Neural cell (in vitro differentiated cells): Measurements from ENCODE around the gene VAV3. TPM values are rescaled to one million over a fixed set of nuclear protein-coding genes. Genes with fewer than 3 reads are reported as not detected.

Source experiments
- H2AFZ ChIP-seq: fragments of 200-600, 300-800 bp; sonication (generic), shearing (Covaris generic); 2 replicates; pipeline ENCODE4 v1.6.0; 2014; ENCODE audit warnings: low read depth, mild to moderate bottlenecking, antibody characterized with exemption, low read length, moderate library complexity
- H3F3A ChIP-seq: fragments of 200-600 bp; shearing (Covaris generic); 2 replicates; pipeline ENCODE4 v1.6.1; 2016; ENCODE audit warnings: mild to moderate bottlenecking, moderate library complexity, mixed read lengths, antibody characterized with exemption, low read length; ENCODE audit not compliant: insufficient read depth, poor library complexity, severe bottlenecking
- H3K27ac ChIP-seq: fragments of 200-600, 300-800 bp; sonication (generic), shearing (Covaris generic); 2 replicates; pipeline ENCODE4 v1.5.1; 2014; ENCODE audit warnings: mild to moderate bottlenecking, low read length, moderate library complexity
- H3K27me3 ChIP-seq: fragments of 300-800, 200-600 bp; sonication (generic), shearing (Covaris generic); 2 replicates; pipeline ENCODE4 v1.6.0; 2014; ENCODE audit warnings: mild to moderate bottlenecking, low read depth, low read length, moderate library complexity; ENCODE audit not compliant: insufficient read depth
- H3K36me3 ChIP-seq: fragments of 300-800, 200-600 bp; sonication (generic), shearing (Covaris generic); 2 replicates; pipeline ENCODE4 v1.5.1; 2014; ENCODE audit warnings: mild to moderate bottlenecking, antibody characterized with exemption, low read length, moderate library complexity; ENCODE audit not compliant: insufficient read depth
- H3K4me2 ChIP-seq: fragments of 300-800, 200-600 bp; sonication (generic), shearing (Covaris generic); 2 replicates; pipeline ENCODE4 v1.6.0; 2014; ENCODE audit warnings: mild to moderate bottlenecking, low read length
- H3K4me3 ChIP-seq: fragments of 300-800, 200-600 bp; sonication (generic), shearing (Covaris generic); 2 replicates; pipeline ENCODE4 v1.5.1; 2014; ENCODE audit warnings: mild to moderate bottlenecking, low read length, moderate library complexity
- H3K79me2 ChIP-seq: fragments of 200-600 bp; shearing (Covaris generic); replicated peaks from 2 replicates; pipeline ENCODE4 v1.6.0; 2014; ENCODE audit warnings: mild to moderate bottlenecking, low read length, moderate library complexity; ENCODE audit not compliant: insufficient read depth
- H3K9ac ChIP-seq: fragments of 300-800, 200-600 bp; sonication (generic), shearing (Covaris generic); 2 replicates; pipeline ENCODE4 v1.6.1; 2016; ENCODE audit warnings: mild to moderate bottlenecking, low read length, mixed read lengths
- H3K9me2 ChIP-seq: fragments of 200-600 bp; shearing (Covaris generic); 2 replicates; pipeline ENCODE4 v1.6.1; 2016; ENCODE audit warnings: mild to moderate bottlenecking, low read length, mixed read lengths; ENCODE audit not compliant: insufficient read depth
- H3K9me3 ChIP-seq: fragments of 200-600, 300-800 bp; sonication (generic), shearing (Covaris generic); 2 replicates; pipeline ENCODE4 v1.6.1; 2016; ENCODE audit warnings: mild to moderate bottlenecking, mixed run types, low read length, moderate library complexity, mixed read lengths
- H4K20me1 ChIP-seq: fragments of 200-600 bp; shearing (Covaris generic); 2 replicates; pipeline ENCODE4 v1.6.1; 2016; ENCODE audit warnings: mild to moderate bottlenecking, mixed run types; ENCODE audit not compliant: insufficient read depth
- CTCF ChIP-seq: fragments of 450-650 bp; IDR thresholded peaks from 2 replicates; pipeline ENCODE4 v1.5.1; 2014; ENCODE audit warnings: antibody characterized with exemption, mild to moderate bottlenecking, moderate library complexity; ENCODE audit not compliant: poor library complexity, severe bottlenecking
- EP300 ChIP-seq: fragments of 450-650 bp; conservative IDR thresholded peaks from 2 replicates; pipeline ENCODE4 v1.6.1; 2014; ENCODE audit warnings: antibody characterized with exemption, mild to moderate bottlenecking, moderate library complexity; ENCODE audit not compliant: poor library complexity, severe bottlenecking
- EZH2 ChIP-seq: fragments of 200-600, 300-800 bp; shearing (Covaris generic), sonication (generic); IDR thresholded peaks from 2 replicates; pipeline ENCODE4 v1.6.1; 2014; ENCODE audit warnings: antibody characterized with exemption, low read length, borderline replicate concordance, mild to moderate bottlenecking; ENCODE audit not compliant: insufficient read depth, poor library complexity, severe bottlenecking
- MXI1 ChIP-seq: fragments of 450-650 bp; conservative IDR thresholded peaks from 2 replicates; pipeline ENCODE4 v1.6.1; 2014; ENCODE audit warnings: antibody characterized with exemption, mild to moderate bottlenecking; ENCODE audit not compliant: poor library complexity, severe bottlenecking
- POLR2AphosphoS5 ChIP-seq: IDR thresholded peaks from 2 replicates; pipeline ENCODE4 v1.6.1; 2012
- RAD21 ChIP-seq: fragments of 450-650 bp; conservative IDR thresholded peaks from 2 replicates; pipeline ENCODE4 v1.6.1; 2014; ENCODE audit warnings: antibody characterized with exemption, mild to moderate bottlenecking, moderate library complexity
- REST ChIP-seq: IDR thresholded peaks from 2 replicates; pipeline ENCODE4 v1.6.1; 2012; ENCODE audit warnings: borderline replicate concordance
- SMC3 ChIP-seq: fragments of 450-650 bp; conservative IDR thresholded peaks from 2 replicates; pipeline ENCODE4 v1.6.1; 2014; ENCODE audit warnings: antibody characterized with exemption, mild to moderate bottlenecking, moderate library complexity; ENCODE audit not compliant: poor library complexity
- TAF1 ChIP-seq: IDR thresholded peaks from 2 replicates; pipeline ENCODE4 v1.6.1; 2012; ENCODE audit warnings: low read depth
- polyA plus RNA-seq: library from polyadenylated mRNA; depleted of rRNA; stranded (reverse); fragments of >200 nt; gene quantifications from 2 replicates; pipeline ENCODE4 v1.2.3, GENCODE V29; 2014

The VAV3 gene
- polyA plus RNA-seq, 1 donor from 2014 or later: 7.6 TPM

DNA sequence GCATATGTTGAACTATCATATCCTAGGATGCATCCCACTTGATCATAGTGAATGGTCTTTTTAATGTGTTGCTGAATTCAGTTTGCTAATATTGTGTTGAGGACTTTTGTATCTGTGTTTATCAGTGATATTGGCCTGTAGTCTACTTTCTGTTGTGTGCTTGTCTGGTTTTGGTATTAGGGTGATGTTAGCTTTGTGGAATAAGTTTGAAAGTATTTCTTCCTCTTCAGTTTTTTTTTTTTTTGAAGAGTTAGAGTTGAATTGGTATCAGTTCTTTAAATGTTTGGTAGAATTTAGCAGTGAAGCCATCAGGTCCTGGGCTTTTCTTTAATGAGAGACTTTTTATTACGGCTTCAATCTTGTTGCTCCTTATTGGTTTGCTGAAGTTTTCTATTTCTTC lies 162.3 kb downstream of the VAV3 start:
- Histone ChIP-seq H3F3A (no peaks in the 10 kb centered on the region), H4K20me1 (no peaks in the 10 kb centered on the region), H2AFZ (no peak overlapping the region), H3K4me3 (no peak overlapping the region), H3K27me3 (no peaks in the 10 kb centered on the region), H3K9me2 (no peaks in the 10 kb centered on the region), H3K79me2 (no peaks in the 10 kb centered on the region), H3K9me3 (peaks cover 4% of the 10 kb centered on the region), H3K9ac (no peak overlapping the region), H3K27ac (no peak overlapping the region), H3K36me3 (no peaks in the 10 kb centered on the region), H3K4me2 (no peak overlapping the region)
- TF ChIP-seq SMC3 (no peak), TAF1 (no peak), MXI1 (no peak), RAD21 (no peak), EP300 (no peak), POLR2AphosphoS5 (no peak), REST (no peak), EZH2 (no peak), CTCF (no peak)

- Histone ChIP-seq H3K79me2 (no peaks in the 10 kb centered on the region), H4K20me1 (no peaks in the 10 kb centered on the region), H3K9ac (no peak overlapping the region), H3F3A (no peaks in the 10 kb centered on the region), H3K4me3 (no peak overlapping the region), H3K27me3 (no peaks in the 10 kb centered on the region), H3K9me2 (no peaks in the 10 kb centered on the region), H3K36me3 (no peaks in the 10 kb centered on the region), H3K4me2 (no peak overlapping the region), H3K27ac (no peak overlapping the region), H3K9me3 (peaks cover 2% of the 10 kb centered on the region), H2AFZ (no peak overlapping the region)
- TF ChIP-seq SMC3: no peak
- no peak for TF ChIP-seq EZH2
- no peak for TF ChIP-seq POLR2AphosphoS5
- TF ChIP-seq EP300: no peak
- no peak for TF ChIP-seq MXI1
- TF ChIP-seq CTCF: no peak
- TF ChIP-seq REST: no peak
- no peak for TF ChIP-seq TAF1
- no peak for TF ChIP-seq RAD21
Observed at GRCh38 chr1:107795994-107796393, 169.0 kb downstream of the VAV3 start.
